T-cell (primary cell): ENCODE data around the gene IZUMO4. TPM values are rescaled to one million over a fixed set of nuclear protein-coding genes. Genes with fewer than 3 reads are reported as not detected.

Source experiments
- ATAC-seq, 4 experiments: fragments of 200-7000 bp in 3 of 4; fragments of 150-1000 bp in 1 of 4; cut with Tn5 transposase; replicated peaks in 1 of 4; 1 replicate in 3 of 4; 2 replicates in 1 of 4; pipeline ENCODE4 v1.10.0; 2021; ENCODE audit warnings: moderate library complexity in 3 of 4, mild to moderate bottlenecking in 2 of 4, moderate number of reproducible peaks in 1 of 4
- CTCF ChIA-PET, 2 donors: fragments of 300-600 bp; sonication (Branson Sonifier 250); formaldehyde crosslinking; loops; one replicate each; lab custom pipeline; 2022; ENCODE audit warnings: antibody characterized with exemption in 2 of 2; lab: Charles Lee
- POLR2A ChIA-PET, 2 donors: fragments of 300-600 bp; sonication (Branson Sonifier 250); formaldehyde crosslinking; loops; one replicate each; lab custom pipeline; 2022; ENCODE audit warnings: antibody characterized with exemption in 2 of 2; lab: Charles Lee
- DNase-seq, 35 experiments: peaks; one replicate each; pipeline versions ENCODE4 v3.0.0 to v3.0.0-alpha.2; 2013 to 2023
- H3K27ac ChIP-seq: one replicate; pipeline ENCODE4 v1.5.1; 2013; ENCODE audit warnings: low read length
- H3K27me3 ChIP-seq, 2 experiments: replicated peaks in 1 of 2; 1 replicate in 1 of 2; 2 replicates in 1 of 2; pipeline versions ENCODE4 v1.6.1 to v1.7.0; 2013; ENCODE audit warnings: low read length in 1 of 2, mixed read lengths in 1 of 2; ENCODE audit not compliant: control insufficient read depth in 2 of 2, insufficient read depth in 2 of 2; ENCODE audit errors: extremely low read depth in 1 of 2
- H3K36me3 ChIP-seq, 2 donors: 1 replicate in 1 of 2; 2 replicates in 1 of 2; pipeline versions ENCODE4 v1.6.1 to v1.7.0; 2013; ENCODE audit warnings: low read length in 1 of 2; ENCODE audit not compliant: control insufficient read depth in 2 of 2, insufficient read depth in 1 of 2; ENCODE audit errors: extremely low read depth in 1 of 2
- H3K4me1 ChIP-seq, 2 experiments: 1 replicate in 1 of 2; 2 replicates in 1 of 2; pipeline versions ENCODE4 v1.6.1 to v1.7.0; 2013; ENCODE audit warnings: low read length in 2 of 2, mixed read lengths in 1 of 2; ENCODE audit not compliant: insufficient read depth in 2 of 2, control insufficient read depth in 1 of 2; ENCODE audit errors: extremely low read depth in 1 of 2
- H3K4me3 ChIP-seq, 2 donors: 1 replicate in 1 of 2; 2 replicates in 1 of 2; pipeline versions ENCODE4 v1.5.1 to v1.7.0; 2013; ENCODE audit warnings: mild to moderate bottlenecking in 2 of 2, low read length in 1 of 2, moderate library complexity in 1 of 2; ENCODE audit not compliant: control insufficient read depth in 1 of 2; ENCODE audit errors: extremely low read depth in 1 of 2
- H3K9me3 ChIP-seq: 2 replicates; pipeline ENCODE4 v1.7.0; 2013
- H3K27ac Mint-ChIP-seq, 2 donors: one replicate each; pipeline ENCODE4 v1.8.0; 2020 to 2021; ENCODE audit warnings: mild to moderate bottlenecking in 2 of 2, mixed read lengths in 2 of 2
- H3K27me3 Mint-ChIP-seq, 2 donors: one replicate each; pipeline ENCODE4 v1.8.0; 2021 to 2022; ENCODE audit warnings: mixed read lengths in 2 of 2
- H3K36me3 Mint-ChIP-seq: one replicate; pipeline ENCODE4 v1.8.0; 2021; ENCODE audit warnings: mixed read lengths
- H3K4me1 Mint-ChIP-seq, 3 donors: one replicate each; pipeline ENCODE4 v1.8.0; 2020 to 2022; ENCODE audit warnings: mixed read lengths in 3 of 3, mild to moderate bottlenecking in 1 of 3
- H3K4me3 Mint-ChIP-seq, 3 donors: one replicate each; pipeline ENCODE4 v1.8.0; 2020 to 2022; ENCODE audit warnings: mild to moderate bottlenecking in 3 of 3, mixed read lengths in 3 of 3, moderate library complexity in 3 of 3
- H3K9me3 Mint-ChIP-seq, 3 donors: one replicate each; pipeline ENCODE4 v1.8.0; 2020 to 2022; ENCODE audit warnings: mixed read lengths in 3 of 3
- WGBS: methylation state at CpG from one replicate; pipeline ENCODE4 v1.1.5; 2013; ENCODE audit warnings: missing lambda C conversion rate; ENCODE audit not compliant: insufficient coverage; 5-methylcytosine and 5-hydroxymethylcytosine counted together
- total RNA-seq, 35 experiments: library from RNA in 6 of 35; stranded (reverse) in 6 of 35; fragments of 120-200 nt in 1 of 35; gene quantifications; one replicate each; pipeline versions ENCODE4 v1.2.1 to v1.2.4 and lab custom pipeline; 2013 to 2026

IZUMO4 gene
- total RNA-seq, 5 donors from 2014 or later (not counting 1 experiment from before 2014, with no cell fraction given): 14.0 to 23.5 (median 19.7) TPM

DNA sequence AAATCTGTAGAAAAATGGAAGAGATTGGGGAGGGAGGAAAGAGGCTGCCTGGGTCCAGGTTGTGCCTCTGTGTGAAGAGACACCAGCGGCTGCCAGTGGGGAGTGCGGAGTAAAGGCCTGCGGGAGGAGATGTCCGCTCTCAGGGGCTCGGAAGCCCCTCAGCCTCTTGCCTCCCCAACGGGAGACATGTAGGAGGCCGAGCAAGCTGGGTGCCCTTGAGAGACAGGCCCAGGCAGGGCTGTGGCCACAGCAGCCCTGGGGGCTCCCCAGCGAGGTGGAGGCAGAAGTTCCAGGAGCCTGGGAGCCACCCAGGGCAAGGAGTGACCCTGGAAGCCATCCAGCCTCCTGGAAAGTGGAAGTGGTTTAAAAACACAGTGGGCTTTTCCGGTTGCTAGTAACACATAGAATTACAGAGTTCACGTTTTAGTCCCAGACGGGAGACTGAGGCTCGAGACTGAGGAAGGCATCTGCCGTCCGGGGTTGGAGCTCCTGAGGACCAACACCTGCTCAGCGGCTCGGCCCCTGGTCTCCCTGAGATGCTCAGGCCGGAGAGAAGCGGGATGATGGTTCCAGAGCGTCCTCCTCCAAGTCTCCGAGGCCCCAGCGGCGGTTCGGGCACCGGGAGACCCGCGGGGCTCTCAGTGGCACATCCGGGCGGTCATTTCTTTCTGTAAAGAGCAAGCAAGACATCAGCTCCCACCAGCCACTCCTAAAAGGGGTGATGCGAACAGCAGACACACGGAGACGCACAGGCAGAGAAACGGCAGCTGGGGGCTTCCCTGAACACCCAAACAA is 23.8 kb upstream of the IZUMO4 start:
- Histone ChIP-seq H3K4me1 (peaks cover 0 to 55% of the 10 kb centered on the region in 2 experiments), H3K36me3 (peaks cover 29 to 66% of the 10 kb centered on the region in 2 donors), H3K9me3 (no peaks in the 10 kb centered on the region), H3K27ac (no peak overlapping the region), H3K4me3 (no peak overlapping the region), H3K27me3 (no peaks in the 10 kb centered on the region)
- CTCF ChIA-PET: interaction anchor here in 1 of 2 donors (0.7 kb wide), 1 partner anchor 14 kb away, joined by 3 read pairs; no protein-coding TSS in a partner anchor
- Mint-ChIP-seq H3K4me1 (peaks cover 26 to 43% (median 36%) of the 10 kb centered on the region in 3 donors), H3K27ac (peak overlapping the region; percentile 76 to 79), H3K4me3 (no peak overlapping the region), H3K36me3 (peaks cover 23% of the 10 kb centered on the region), H3K27me3 (no peaks in the 10 kb centered on the region), H3K9me3 (no peaks in the 10 kb centered on the region)
- POLR2A ChIA-PET: no interaction called here
- ATAC-seq (no peak), DNase-seq (no peak)
- 96% methylated on average over 25 of the region's 32 CpGs for WGBS

DNA sequence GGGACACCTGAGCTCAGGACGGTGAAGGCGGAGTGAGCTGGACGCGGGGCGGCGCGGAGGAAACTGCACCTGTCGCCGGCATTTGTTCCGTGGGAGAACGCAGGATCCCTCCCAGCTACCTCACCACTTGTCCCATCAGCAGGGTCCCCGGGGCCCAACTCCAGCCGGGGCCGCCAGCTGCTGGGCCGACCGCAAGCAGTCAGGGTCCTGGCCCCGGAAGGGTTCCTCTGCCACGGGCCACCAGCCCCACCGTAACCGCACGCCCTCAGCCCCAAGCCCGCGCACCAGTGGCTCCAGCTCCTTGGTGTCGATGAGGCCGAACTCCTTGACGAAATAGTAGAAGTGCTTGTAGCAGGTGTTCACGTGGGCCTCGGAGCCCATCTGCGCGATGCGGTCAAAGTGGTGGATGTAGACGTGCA is 20.2 kb upstream of the IZUMO4 start:
- ATAC-seq: no peak
- peaks cover 26% of the 10 kb centered on the region for H3K36me3 Mint-ChIP-seq

DNA sequence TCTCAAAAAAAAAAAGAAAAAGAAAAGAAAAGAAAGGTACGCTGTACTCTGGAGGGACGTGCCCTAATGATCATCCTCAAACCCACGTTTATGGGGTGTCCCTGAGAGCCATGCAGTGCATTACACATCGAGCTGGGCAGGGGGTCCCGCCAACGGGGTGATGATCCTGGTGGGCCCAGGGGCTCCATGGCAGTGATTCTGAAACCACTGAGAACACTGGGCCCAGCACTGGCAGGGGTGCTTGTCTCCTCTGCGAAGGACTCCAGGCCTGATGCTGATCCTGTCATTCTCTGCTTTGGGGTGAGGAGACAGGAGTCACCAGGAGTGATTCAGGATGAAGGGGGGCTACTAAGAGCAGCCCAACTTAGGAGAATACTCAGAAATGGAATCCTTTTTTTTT is 19.3 kb upstream of the IZUMO4 start:
- no peak overlapping the region for H3K27ac ChIP-seq
- H3K36me3 ChIP-seq: peaks cover 26 to 87% of the 10 kb centered on the region in 2 donors
- WGBS: 85% methylated on average over 7 of the region's 7 CpGs
- H3K9me3 Mint-ChIP-seq: no peaks in the 10 kb centered on the region
- no peaks in the 10 kb centered on the region for H3K27me3 Mint-ChIP-seq
- POLR2A ChIA-PET: interaction anchor here (0.6 kb wide), 2 partner anchors 11 to 40 kb away, joined by 4 to 5 read pairs; no protein-coding TSS in a partner anchor
- peaks cover 42 to 55% (median 54%) of the 10 kb centered on the region in 3 donors for H3K4me1 Mint-ChIP-seq
- ATAC-seq (no peak), DNase-seq (no peak)
- peaks cover 19% of the 10 kb centered on the region for H3K36me3 Mint-ChIP-seq
- H3K4me3 ChIP-seq: no peak overlapping the region
- no peaks in the 10 kb centered on the region for H3K9me3 ChIP-seq
- H3K4me3 Mint-ChIP-seq: no peak overlapping the region
- H3K27ac Mint-ChIP-seq: peak overlapping the region in 1 of 2 donors; percentile 52
- peaks cover 11 to 82% of the 10 kb centered on the region in 2 experiments for H3K4me1 ChIP-seq
- no peaks in the 10 kb centered on the region for H3K27me3 ChIP-seq
- CTCF ChIA-PET: no interaction called here

More for the DNA sequence above, 20.2 kb upstream of the IZUMO4 start:
- Mint-ChIP-seq H3K27me3 (no peaks in the 10 kb centered on the region), H3K4me1 (peaks cover 41 to 47% (median 47%) of the 10 kb centered on the region in 3 donors), H3K4me3 (no peak overlapping the region), H3K27ac (no peak overlapping the region), H3K9me3 (no peaks in the 10 kb centered on the region)
- CTCF ChIA-PET: interaction anchor here in 1 of 2 donors (0.6 kb wide), 1 partner anchor 34 kb away, joined by 3 read pairs; no protein-coding TSS in a partner anchor
- POLR2A ChIA-PET: no interaction called here
- Histone ChIP-seq H3K9me3 (no peaks in the 10 kb centered on the region), H3K4me1 (peaks cover 5 to 75% of the 10 kb centered on the region in 2 experiments), H3K27ac (no peak overlapping the region), H3K36me3 (peaks cover 29 to 90% of the 10 kb centered on the region in 2 donors), H3K4me3 (no peak overlapping the region), H3K27me3 (no peaks in the 10 kb centered on the region)
- no peak for DNase-seq
- 97% methylated on average over 32 of the region's 32 CpGs for WGBS

DNA sequence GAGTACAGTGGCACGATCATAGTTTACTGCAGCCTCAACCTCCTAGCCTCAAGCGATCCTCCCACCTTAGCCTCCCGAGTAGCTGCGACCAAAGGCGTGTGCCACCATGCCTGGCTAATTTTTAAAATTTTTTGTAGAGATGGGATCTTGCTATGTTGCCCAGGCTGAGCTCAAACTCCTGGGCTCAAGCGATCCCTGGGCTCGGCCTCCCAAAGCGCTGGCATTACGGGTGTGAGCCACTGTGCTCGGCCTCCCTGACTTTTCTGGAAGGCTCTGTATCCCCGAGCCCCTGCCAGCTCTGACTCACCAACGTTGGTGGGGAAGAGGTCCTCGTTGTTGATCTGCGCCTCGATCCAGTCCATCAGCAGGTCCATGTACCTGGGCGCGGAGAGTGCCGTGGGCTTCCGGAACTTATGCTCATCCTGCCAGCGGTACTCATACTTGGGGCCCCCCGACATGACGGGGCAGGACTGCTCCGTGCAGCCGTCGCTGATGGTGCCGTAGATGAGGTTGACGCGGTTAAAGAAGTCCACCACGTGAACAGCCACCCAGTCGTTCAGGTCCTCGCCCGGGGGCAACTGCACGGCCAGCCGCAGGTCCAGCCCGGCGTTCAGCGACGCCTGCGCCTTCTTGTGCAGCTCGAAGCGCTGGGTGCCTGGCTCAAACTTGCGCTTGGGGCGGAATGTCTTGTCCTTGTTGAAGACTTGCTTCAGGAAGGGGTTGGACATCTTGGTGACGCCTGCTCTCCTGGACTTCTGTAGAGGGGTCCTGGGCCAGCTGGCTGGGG is 18.7 kb upstream of the IZUMO4 start:
- H3K9me3 Mint-ChIP-seq: no peaks in the 10 kb centered on the region
- CTCF ChIA-PET: no interaction called here
- WGBS: 95% methylated on average over 36 of the region's 44 CpGs
- H3K9me3 ChIP-seq: no peaks in the 10 kb centered on the region
- H3K4me1 Mint-ChIP-seq: peaks cover 43 to 58% (median 57%) of the 10 kb centered on the region in 3 donors
- no peak for DNase-seq
- H3K27ac ChIP-seq: no peak overlapping the region
- no peak overlapping the region for H3K4me3 Mint-ChIP-seq
- H3K27me3 Mint-ChIP-seq: no peaks in the 10 kb centered on the region
- H3K36me3 Mint-ChIP-seq: peaks cover 14% of the 10 kb centered on the region
- POLR2A ChIA-PET: interaction anchor here in 1 of 2 donors (0.6 kb wide), 1 partner anchor 12 kb away, joined by 4 read pairs; no protein-coding TSS in a partner anchor
- peaks cover 21 to 85% of the 10 kb centered on the region in 2 donors for H3K36me3 ChIP-seq
- H3K27me3 ChIP-seq: no peaks in the 10 kb centered on the region
- no peak overlapping the region for H3K4me3 ChIP-seq
- no peak for ATAC-seq
- H3K4me1 ChIP-seq: peaks cover 14 to 87% of the 10 kb centered on the region in 2 experiments
- peak overlapping the region; percentile 39 to 99 for H3K27ac Mint-ChIP-seq

GRCh38 chr19:2079076-2079864 is 17.4 kb upstream of the IZUMO4 start:
- POLR2A ChIA-PET: no interaction called here

More at GRCh38 chr19:2079076-2079864, 17.4 kb upstream of the IZUMO4 start:
- Histone ChIP-seq H3K27ac (peak overlapping the region; percentile 18), H3K4me3 (peak overlapping the region in 1 of 2 donors; percentile 3), H3K4me1 (peaks cover 14 to 88% of the 10 kb centered on the region in 2 experiments), H3K27me3 (no peaks in the 10 kb centered on the region), H3K9me3 (no peaks in the 10 kb centered on the region), H3K36me3 (peaks cover 19 to 73% of the 10 kb centered on the region in 2 donors)
- Mint-ChIP-seq H3K27ac (peak overlapping the region; percentile 99), H3K4me3 (peak overlapping the region; percentile 98 to 99 (median 99)), H3K9me3 (no peaks in the 10 kb centered on the region), H3K4me1 (peaks cover 44 to 57% (median 56%) of the 10 kb centered on the region in 3 donors), H3K36me3 (peaks cover 15% of the 10 kb centered on the region), H3K27me3 (no peaks in the 10 kb centered on the region)
- WGBS: 86% methylated on average over 28 of the region's 32 CpGs
- ATAC-seq (no peak), DNase-seq (no peak)
- CTCF ChIA-PET: no interaction called here
